ENCODE measurements around the gene SLC17A9. TPM values are rescaled to one million over a fixed set of nuclear protein-coding genes. Genes with fewer than 3 reads are reported as not detected.

Gene SLC17A9
- total and polyA plus RNA-seq, 10 of the 15 experiments (the other 5 are each of a cell fraction or from before 2014, with no cell fraction given) = 0.72 to 74.1 (median 29.4) TPM

DNA sequence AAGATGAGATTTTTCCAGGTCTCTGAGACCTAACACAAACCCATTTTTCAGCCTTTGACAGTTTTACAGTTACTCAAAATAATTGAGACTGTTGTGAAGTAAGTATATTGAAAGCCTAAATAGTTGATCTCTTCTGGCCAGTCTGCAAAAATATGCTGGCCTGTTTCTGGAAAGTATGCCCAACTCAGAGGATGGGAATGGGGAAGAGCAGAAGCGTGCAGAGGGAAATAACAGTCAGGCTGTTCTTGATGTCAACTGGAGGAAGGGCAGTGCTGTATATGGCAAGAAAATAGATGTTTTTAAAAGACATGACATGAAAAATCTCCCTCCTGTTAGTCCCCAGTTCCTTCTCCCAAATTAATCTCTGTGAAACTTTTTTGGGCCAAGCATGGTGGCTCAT is 10.7 kb upstream of the SLC17A9 start:
- H3K4me3 ChIP-seq = no peak overlapping the region
- WGBS (ENCODE audit: insufficient coverage, insufficient replicate concordance, low lambda C conversion rate, missing lambda C conversion rate) = 100% methylated on average over 1 of the region's 1 CpG
- no peaks in the 10 kb centered on the region for H4K20me1 ChIP-seq (ENCODE audit: control insufficient read depth, insufficient read depth)
- no peak overlapping the region for H2AFZ ChIP-seq (ENCODE audit: control insufficient read depth, low read depth, low read length)
- RAD21 ChIA-PET (ENCODE audit: unreplicated experiment) = no interaction called here
- CTCF ChIA-PET = interaction anchor here (1.0 kb wide), 1 partner anchor 38 kb away, joined by 3 read pairs; no protein-coding TSS in a partner anchor
- no peak overlapping the region for H3K4me2 ChIP-seq (ENCODE audit: control insufficient read depth, insufficient read depth)
- H3K9me3 ChIP-seq (replicated peaks; ENCODE audit: control insufficient read depth, insufficient read depth, low read length) = no peaks in the 10 kb centered on the region
- SMC1A ChIA-PET (ENCODE audit: uncharacterized antibody, unreplicated experiment) = no interaction called here
- no peak for DNase-seq (ENCODE audit: low read depth, low spot score)
- ATAC-seq = no peak
- no peak for FAIRE-seq
- intact Hi-C loops (cut with micrococcal nuclease; ENCODE audit: unreplicated experiment) = no loop called here
- TF ChIP-seq, protein P1, sequence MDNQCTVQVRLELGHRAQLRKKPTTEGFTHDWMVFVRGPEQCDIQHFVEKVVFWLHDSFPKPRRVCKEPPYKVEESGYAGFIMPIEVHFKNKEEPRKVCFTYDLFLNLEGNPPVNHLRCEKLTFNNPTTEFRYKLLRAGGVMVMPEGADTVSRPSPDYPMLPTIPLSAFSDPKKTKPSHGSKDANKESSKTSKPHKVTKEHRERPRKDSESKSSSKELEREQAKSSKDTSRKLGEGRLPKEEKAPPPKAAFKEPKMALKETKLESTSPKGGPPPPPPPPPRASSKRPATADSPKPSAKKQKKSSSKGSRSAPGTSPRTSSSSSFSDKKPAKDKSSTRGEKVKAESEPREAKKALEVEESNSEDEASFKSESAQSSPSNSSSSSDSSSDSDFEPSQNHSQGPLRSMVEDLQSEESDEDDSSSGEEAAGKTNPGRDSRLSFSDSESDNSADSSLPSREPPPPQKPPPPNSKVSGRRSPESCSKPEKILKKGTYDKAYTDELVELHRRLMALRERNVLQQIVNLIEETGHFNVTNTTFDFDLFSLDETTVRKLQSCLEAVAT (IDR thresholded peaks at IDR 0.05) = no peak
- TF ChIP-seq SRF (IDR thresholded peaks at IDR 0.05; ENCODE audit: low read depth in 2 of 2, low read length in 2 of 2) = no peak
- TF ChIP-seq EGR1 (IDR thresholded peaks at IDR 0.05; ENCODE audit: borderline replicate concordance in 1 of 2, low read depth in 2 of 2, low read length in 2 of 2) = no peak
- TF ChIP-seq, protein P2, sequence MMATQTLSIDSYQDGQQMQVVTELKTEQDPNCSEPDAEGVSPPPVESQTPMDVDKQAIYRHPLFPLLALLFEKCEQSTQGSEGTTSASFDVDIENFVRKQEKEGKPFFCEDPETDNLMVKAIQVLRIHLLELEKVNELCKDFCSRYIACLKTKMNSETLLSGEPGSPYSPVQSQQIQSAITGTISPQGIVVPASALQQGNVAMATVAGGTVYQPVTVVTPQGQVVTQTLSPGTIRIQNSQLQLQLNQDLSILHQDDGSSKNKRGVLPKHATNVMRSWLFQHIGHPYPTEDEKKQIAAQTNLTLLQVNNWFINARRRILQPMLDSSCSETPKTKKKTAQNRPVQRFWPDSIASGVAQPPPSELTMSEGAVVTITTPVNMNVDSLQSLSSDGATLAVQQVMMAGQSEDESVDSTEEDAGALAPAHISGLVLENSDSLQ (IDR thresholded peaks at IDR 0.05) = no peak
- no peak for TF ChIP-seq YBX1 (IDR thresholded peaks at IDR 0.05)
- no peak for TF ChIP-seq ASH2L (IDR thresholded peaks at IDR 0.05; ENCODE audit: borderline replicate concordance, low read depth)
- TF ChIP-seq ETV6 (conservative IDR thresholded peaks at IDR 0.05 in 1 of 2, IDR thresholded peaks at IDR 0.05 in 1 of 2; ENCODE audit: borderline replicate concordance in 1 of 2, low read depth in 1 of 2) = no peak
- no peak for TF ChIP-seq ZNF622 (IDR thresholded peaks at IDR 0.05)
- TF ChIP-seq, protein P3, sequence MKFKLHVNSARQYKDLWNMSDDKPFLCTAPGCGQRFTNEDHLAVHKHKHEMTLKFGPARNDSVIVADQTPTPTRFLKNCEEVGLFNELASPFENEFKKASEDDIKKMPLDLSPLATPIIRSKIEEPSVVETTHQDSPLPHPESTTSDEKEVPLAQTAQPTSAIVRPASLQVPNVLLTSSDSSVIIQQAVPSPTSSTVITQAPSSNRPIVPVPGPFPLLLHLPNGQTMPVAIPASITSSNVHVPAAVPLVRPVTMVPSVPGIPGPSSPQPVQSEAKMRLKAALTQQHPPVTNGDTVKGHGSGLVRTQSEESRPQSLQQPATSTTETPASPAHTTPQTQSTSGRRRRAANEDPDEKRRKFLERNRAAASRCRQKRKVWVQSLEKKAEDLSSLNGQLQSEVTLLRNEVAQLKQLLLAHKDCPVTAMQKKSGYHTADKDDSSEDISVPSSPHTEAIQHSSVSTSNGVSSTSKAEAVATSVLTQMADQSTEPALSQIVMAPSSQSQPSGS (IDR thresholded peaks at IDR 0.05; ENCODE audit: low read length) = no peak
- no peak for TF ChIP-seq RELA (IDR thresholded peaks at IDR 0.05; ENCODE audit: borderline replicate concordance, partially characterized antibody)
- TF ChIP-seq CBX5 (IDR thresholded peaks at IDR 0.05; ENCODE audit: low read depth) = no peak
- no peak for TF ChIP-seq RB1 (IDR thresholded peaks at IDR 0.05; ENCODE audit: borderline replicate concordance)
- TF ChIP-seq POLR2A (IDR thresholded peaks at IDR 0.05; ENCODE audit: low read depth, low read length) = no peak
- no peak for TF ChIP-seq PAX8 (IDR thresholded peaks at IDR 0.05)
- no peak for TF ChIP-seq SMC3 (IDR thresholded peaks at IDR 0.05; ENCODE audit: borderline replicate concordance, low read length)
- TF ChIP-seq, protein P4, sequence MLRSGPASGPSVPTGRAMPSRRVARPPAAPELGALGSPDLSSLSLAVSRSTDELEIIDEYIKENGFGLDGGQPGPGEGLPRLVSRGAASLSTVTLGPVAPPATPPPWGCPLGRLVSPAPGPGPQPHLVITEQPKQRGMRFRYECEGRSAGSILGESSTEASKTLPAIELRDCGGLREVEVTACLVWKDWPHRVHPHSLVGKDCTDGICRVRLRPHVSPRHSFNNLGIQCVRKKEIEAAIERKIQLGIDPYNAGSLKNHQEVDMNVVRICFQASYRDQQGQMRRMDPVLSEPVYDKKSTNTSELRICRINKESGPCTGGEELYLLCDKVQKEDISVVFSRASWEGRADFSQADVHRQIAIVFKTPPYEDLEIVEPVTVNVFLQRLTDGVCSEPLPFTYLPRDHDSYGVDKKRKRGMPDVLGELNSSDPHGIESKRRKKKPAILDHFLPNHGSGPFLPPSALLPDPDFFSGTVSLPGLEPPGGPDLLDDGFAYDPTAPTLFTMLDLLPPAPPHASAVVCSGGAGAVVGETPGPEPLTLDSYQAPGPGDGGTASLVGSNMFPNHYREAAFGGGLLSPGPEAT (IDR thresholded peaks at IDR 0.05; ENCODE audit: low read depth) = no peak
- no peak for TF ChIP-seq JUND (IDR thresholded peaks at IDR 0.05; ENCODE audit: low read depth, low read length)
- no peak for TF ChIP-seq SMAD5 (IDR thresholded peaks at IDR 0.05; ENCODE audit: low read depth)
- H3K79me2 ChIP-seq (ENCODE audit: control insufficient read depth, insufficient read depth, low read length) = peaks cover 45% of the 10 kb centered on the region
- in situ Hi-C loops (cut with MboI) = no loop called here
- POLR2A ChIA-PET = no interaction called here
- peaks cover 17 to 46% of the 10 kb centered on the region in 2 experiments for H3K36me3 ChIP-seq (ENCODE audit: control insufficient read depth in 2 of 2, insufficient read depth in 2 of 2, low read length in 1 of 2)
- BruUV-seq (replicated peaks) = no TSS peak
- no peak overlapping the region for H3K27ac ChIP-seq (ENCODE audit: control insufficient read depth, insufficient read depth)
- H3K9ac ChIP-seq (ENCODE audit: control insufficient read depth, insufficient read depth, low read length) = no peak overlapping the region
- H3K4me1 ChIP-seq (ENCODE audit: control insufficient read depth, insufficient read depth, low read length) = 0 out of 2 replicates have a peak, but pooled peaks cover 5% of the 10 kb centered on the region
- no peaks in the 10 kb centered on the region for H3K27me3 ChIP-seq (replicated peaks in 1 of 2; ENCODE audit: control insufficient read depth in 2 of 2, insufficient read depth in 2 of 2, low read length in 1 of 2)
